ENCODE measurements around the gene ZMAT5. TPM values are rescaled to one million over a fixed set of nuclear protein-coding genes. Genes with fewer than 3 reads are reported as not detected.

ZMAT5 gene
- total and polyA plus RNA-seq, 2 donors from 2014 or later = 21.3 to 47.7 TPM

- FAIRE-seq (no peak), DNase-seq (no peak)
- Histone ChIP-seq H3K9me3 (ENCODE audit: control insufficient read depth in 2 of 3, insufficient read depth in 1 of 3, low read length in 3 of 3) (no peaks in the 10 kb centered on the region), H3K4me1 (ENCODE audit: control insufficient read depth in 2 of 3, insufficient read depth in 2 of 3, low read depth in 1 of 3, low read length in 3 of 3) (no peaks in the 10 kb centered on the region), H3K27me3 (ENCODE audit: control insufficient read depth, insufficient read depth, low read length) (no peaks in the 10 kb centered on the region), H3K9ac (ENCODE audit: low read length in 3 of 3) (no peak overlapping the region), H3K27ac (ENCODE audit: low read depth in 2 of 2, low read length in 2 of 2) (no peak overlapping the region), H3K36me3 (ENCODE audit: control insufficient read depth in 2 of 3, insufficient read depth in 3 of 3, low read length in 3 of 3) (peaks cover 0 to 4% (median 0%) of the 10 kb centered on the region in 3 donors), H3K4me3 (ENCODE audit: low read length in 3 of 3) (no peak overlapping the region)
- intact Hi-C loops (cut with DNase I) = no loop called here
- TF ChIP-seq CTCF (IDR thresholded peaks at IDR 0.05; ENCODE audit: borderline replicate concordance, extremely low read depth, insufficient read depth) = no peak
These were observed 28.5 kb downstream of the ZMAT5 start for GRCh38 chr22:29738118-29738815.

- peaks cover 0 to 4% (median 0%) of the 10 kb centered on the region in 3 donors for H3K36me3 ChIP-seq (ENCODE audit: control insufficient read depth in 2 of 3, insufficient read depth in 3 of 3, low read length in 3 of 3)
- no peak overlapping the region for H3K9ac ChIP-seq (ENCODE audit: low read length in 3 of 3)
- no peak for FAIRE-seq
These were observed 29.3 kb downstream of the ZMAT5 start for GRCh38 chr22:29737251-29738117.

GRCh38 chr22:29735416-29735815, 31.4 kb downstream of the ZMAT5 start:
- DNase-seq = no peak
- no peak for TF ChIP-seq CTCF (IDR thresholded peaks at IDR 0.05; ENCODE audit: borderline replicate concordance, extremely low read depth, insufficient read depth)
- H3K9me3 ChIP-seq (ENCODE audit: control insufficient read depth in 2 of 3, insufficient read depth in 1 of 3, low read length in 3 of 3) = no peaks in the 10 kb centered on the region
- no peak for FAIRE-seq
- H3K9ac ChIP-seq (ENCODE audit: low read length in 3 of 3) = no peak overlapping the region
- H3K27ac ChIP-seq (ENCODE audit: low read depth in 2 of 2, low read length in 2 of 2) = no peak overlapping the region
- H3K36me3 ChIP-seq (ENCODE audit: control insufficient read depth in 2 of 3, insufficient read depth in 3 of 3, low read length in 3 of 3) = peaks cover 0 to 4% (median 0%) of the 10 kb centered on the region in 3 donors
- H3K4me1 ChIP-seq (ENCODE audit: control insufficient read depth in 2 of 3, insufficient read depth in 2 of 3, low read depth in 1 of 3, low read length in 3 of 3) = no peaks in the 10 kb centered on the region
- H3K4me3 ChIP-seq (ENCODE audit: low read length in 3 of 3) = no peak overlapping the region
- no peaks in the 10 kb centered on the region for H3K27me3 ChIP-seq (ENCODE audit: control insufficient read depth, insufficient read depth, low read length)
- intact Hi-C loops (cut with DNase I) = no loop called here

More at GRCh38 chr22:29737251-29738117, 29.3 kb downstream of the ZMAT5 start:
- DNase-seq = peak in 1 of 5 donors; percentile 38
- Histone ChIP-seq H3K27me3 (ENCODE audit: control insufficient read depth, insufficient read depth, low read length) (no peaks in the 10 kb centered on the region), H3K27ac (ENCODE audit: low read depth in 2 of 2, low read length in 2 of 2) (no peak overlapping the region), H3K9me3 (ENCODE audit: control insufficient read depth in 2 of 3, insufficient read depth in 1 of 3, low read length in 3 of 3) (no peaks in the 10 kb centered on the region), H3K4me1 (ENCODE audit: control insufficient read depth in 2 of 3, insufficient read depth in 2 of 3, low read depth in 1 of 3, low read length in 3 of 3) (no peaks in the 10 kb centered on the region), H3K4me3 (ENCODE audit: low read length in 3 of 3) (no peak overlapping the region)
- no peak for TF ChIP-seq CTCF (IDR thresholded peaks at IDR 0.05; ENCODE audit: borderline replicate concordance, extremely low read depth, insufficient read depth)
- intact Hi-C loops (cut with DNase I) = no loop called here
